GM21723 (cell line): Measurements from ENCODE around the gene E4F1.
"Not testable (repeated sequence)": the region's sequence is repeated elsewhere in the genome, so short reads cannot be mapped to it uniquely, and the experiment has no call there.

ENCODE experiments used
- ATAC-seq: cut with Tn5 transposase; IDR thresholded peaks from one replicate; pipeline ENCODE4 v1.9.1; 2021; ENCODE audit warnings: mild to moderate bottlenecking, moderate library complexity; ENCODE audit not compliant: unreplicated experiment

E4F1 gene

DNA sequence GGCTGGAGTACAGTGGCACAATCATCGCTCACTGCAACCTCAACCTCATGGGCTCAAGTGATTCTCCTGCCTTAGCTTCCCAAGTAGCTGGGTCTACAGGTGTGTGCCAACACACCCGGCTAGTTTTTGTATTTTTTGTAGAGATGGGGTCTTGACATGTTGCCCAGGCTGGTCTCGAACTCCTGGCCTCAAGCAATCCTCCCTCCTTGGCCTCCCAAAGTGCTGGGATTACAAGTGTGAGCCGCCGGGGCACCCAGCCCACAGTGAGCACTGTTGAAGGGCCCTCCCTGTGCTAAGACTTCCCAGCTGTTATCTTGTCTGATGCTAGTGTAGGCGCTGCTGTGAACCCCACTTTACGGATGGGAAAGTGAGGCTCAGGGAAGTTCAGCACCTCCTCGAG, 35.0 kb upstream of the E4F1 start:
- no peak for ATAC-seq

DNA sequence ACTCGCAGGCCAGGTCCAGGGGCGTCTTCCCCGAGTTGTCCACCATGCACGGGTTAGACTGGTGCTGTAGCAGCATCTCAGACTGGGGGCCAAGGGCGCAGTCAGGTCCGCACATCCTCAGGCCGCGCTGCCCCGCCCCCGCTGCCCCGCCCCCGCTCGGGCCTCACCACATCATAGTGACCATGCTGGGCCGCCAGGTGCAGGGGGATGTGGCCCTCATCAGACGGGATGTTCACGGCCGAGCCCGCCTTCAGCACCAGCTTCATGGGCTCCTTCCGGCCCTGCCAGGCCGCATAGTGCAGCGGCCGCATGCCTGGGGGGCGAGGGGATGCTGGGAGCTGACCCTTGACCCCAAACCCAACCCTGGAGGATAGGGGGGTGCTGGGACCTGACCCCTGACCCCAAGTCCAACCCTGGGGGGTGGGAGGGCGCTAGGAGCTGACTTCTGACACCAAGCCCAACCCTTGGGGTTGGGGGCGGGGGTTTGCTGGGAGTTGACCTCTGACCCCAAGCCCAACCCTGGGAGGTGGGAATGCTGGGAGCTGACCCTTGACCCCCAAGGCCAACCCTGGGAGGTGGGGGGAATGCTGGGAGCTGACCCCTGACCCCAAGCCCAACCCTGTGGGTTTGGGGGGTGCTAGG, 34.0 kb upstream of the E4F1 start:
- ATAC-seq, result no peak

GRCh38 chr16:2190002-2190658, 33.3 kb upstream of the E4F1 start:
- no peak for ATAC-seq

- ATAC-seq, result no peak
These were observed 32.5 kb upstream of the E4F1 start for GRCh38 chr16:2190659-2191445.

- ATAC-seq, result no peak
These were observed 32.0 kb upstream of the E4F1 start for GRCh38 chr16:2191446-2191706.

GRCh38 chr16:2194166-2194834, 29.1 kb upstream of the E4F1 start:
- no peak for ATAC-seq

- no peak for ATAC-seq
These were observed 28.5 kb upstream of the E4F1 start for GRCh38 chr16:2194852-2195321.

DNA sequence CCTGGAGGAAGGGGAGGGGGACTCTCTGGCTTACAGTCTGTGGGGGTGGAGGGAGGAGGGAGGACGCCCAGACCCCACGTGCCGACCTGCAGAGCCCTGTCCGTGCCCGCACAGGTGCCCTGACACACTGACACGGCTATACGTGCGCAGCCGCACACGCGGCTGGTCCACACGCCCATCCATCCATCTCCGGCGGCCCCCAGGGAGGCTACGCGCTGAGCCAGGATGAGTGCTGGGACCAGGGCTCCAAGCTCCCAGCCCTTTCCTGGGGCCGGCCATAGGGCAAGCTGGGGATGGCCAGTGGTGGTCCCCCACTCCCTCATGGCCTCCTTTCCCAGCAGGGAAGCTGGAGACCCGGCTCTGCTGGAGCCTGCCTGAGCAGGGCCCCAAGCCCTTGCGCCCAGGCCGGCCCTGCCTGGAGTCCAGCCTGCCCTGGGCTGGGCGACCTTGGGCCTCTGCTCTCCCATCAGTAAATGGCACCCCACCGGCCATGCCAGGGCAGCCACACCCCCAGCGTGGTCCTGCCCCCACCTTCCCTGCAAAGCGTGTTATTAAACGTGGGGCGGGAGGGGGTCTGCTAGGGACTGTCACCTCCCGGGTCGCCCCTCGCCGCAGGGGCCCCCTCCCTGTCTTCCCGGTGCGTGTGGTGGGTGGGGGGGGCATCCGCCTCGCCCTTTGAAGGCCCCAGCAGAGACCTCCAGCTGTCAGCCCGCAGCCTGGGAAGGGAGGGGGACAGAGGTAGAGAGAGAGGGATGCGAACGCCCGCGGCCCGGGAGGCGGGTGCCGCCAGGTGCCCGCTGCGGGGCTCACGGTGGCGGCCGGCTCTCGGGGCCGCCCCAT, 27.8 kb upstream of the E4F1 start:
- no peak for ATAC-seq

DNA sequence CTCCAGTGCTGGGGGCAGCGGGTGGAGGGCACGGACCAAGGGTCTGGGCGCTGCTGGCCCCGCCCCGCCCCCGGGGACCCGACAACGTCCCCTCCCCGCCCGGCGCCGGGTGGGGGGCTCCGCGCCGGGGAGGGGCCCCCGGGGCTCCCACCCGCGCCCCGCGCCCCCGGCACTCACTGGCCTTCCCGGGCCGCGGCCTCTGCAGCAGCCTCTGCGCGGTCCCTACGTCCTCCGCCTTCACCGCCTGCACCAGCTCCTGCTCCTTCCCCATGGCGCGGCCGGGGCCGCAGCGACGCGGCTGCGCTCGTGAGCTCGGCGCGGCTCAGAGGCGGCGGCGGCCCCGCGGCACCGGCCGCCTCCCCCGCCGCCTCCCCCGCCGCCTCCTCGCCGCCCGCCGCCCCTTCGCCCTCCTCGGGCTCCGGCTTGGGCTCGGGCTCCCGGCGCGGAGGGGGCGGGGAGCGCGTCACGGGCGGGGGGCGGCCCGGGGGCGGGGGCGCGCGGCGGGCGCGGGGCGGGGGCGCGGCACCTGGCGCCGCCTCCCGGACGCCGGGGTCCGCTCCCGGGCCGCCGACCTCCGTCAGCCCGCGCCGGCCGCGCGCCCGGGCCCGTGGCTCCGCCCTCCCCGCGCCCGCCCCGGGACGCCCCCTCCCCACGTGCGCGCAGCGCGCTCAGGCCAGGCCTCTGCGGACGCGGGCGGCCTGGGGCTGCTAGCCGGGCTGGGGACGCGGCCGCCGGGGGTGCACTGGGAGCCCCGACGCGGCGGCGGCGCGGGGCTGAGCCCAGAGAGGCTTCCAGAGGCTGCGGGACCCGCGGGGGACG, 27.0 kb upstream of the E4F1 start, which contains the start of gene CASKIN1:
CASKIN1 (minus strand) TSS at position 444 of the 819 bp plus-strand sequence; CDS start at position 271, 173 bp downstream.
- no peak for ATAC-seq

DNA sequence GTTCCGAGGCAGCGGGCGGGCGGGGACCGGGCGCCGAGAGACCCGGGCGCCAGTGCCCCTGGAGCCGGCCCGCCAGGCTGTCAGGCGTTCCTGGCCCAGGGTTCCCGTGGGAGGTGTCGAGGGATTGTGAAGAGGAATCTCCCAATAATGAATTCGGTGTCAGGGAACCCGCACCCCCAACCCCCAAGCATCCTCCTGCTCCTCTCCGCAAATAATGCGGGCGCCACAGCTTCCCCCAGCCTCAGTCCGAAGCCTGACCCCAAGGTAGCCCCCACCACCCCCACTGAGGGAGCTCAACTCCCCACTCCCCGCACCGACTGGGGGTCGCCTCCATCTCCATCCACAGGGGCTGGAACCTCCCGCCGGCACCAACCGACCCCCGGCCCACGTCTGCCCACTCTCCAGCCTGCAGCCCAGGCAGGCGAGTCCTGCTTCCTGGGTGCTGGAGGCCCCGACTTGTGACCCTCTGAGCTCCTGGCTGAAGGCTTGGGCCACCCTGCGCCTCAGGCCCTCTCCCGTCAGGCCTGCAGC, 26.3 kb upstream of the E4F1 start:
- no peak for ATAC-seq

DNA sequence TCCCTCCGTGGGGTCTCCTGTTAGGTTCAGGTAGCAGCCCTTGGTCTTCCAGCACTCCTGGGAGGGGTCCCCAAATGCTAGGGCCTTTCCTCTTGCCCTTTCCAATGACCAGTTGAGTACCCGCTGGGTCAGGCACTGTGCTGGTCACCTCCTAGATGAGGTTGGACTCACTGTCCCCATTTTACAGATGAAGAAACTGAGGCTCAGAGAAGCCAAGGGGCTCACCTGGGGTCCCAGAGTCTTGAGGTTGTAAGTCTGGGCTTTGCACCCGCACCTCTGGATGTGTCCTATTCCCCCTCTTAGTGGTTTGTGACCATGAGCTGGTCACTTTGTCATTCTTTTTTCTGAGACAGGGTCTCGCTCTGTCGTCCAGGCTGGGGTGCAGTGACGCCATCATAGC, 25.6 kb upstream of the E4F1 start:
- no peak for ATAC-seq

DNA sequence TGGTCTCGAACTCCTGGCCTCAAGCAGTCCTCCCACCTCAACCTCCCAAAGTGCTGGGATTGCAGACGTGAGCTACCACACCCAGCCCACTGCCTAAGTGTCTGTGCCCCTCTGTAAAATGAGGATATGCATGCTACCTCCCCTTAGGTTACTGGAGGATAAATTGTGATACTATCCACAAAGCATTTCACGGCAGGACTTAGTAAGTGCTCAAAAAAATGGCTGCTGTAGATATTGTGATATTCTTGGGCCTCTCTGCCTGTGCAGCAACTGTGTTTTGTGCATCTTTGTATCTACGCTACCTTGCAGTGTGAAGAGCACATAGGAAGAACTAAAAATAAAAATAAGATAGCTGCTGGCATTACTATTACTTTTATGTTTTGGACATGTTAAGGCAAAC, 25.1 kb upstream of the E4F1 start:
- no peak for ATAC-seq

- ATAC-seq, result no peak
These were observed 24.3 kb upstream of the E4F1 start for GRCh38 chr16:2199095-2199494.

DNA sequence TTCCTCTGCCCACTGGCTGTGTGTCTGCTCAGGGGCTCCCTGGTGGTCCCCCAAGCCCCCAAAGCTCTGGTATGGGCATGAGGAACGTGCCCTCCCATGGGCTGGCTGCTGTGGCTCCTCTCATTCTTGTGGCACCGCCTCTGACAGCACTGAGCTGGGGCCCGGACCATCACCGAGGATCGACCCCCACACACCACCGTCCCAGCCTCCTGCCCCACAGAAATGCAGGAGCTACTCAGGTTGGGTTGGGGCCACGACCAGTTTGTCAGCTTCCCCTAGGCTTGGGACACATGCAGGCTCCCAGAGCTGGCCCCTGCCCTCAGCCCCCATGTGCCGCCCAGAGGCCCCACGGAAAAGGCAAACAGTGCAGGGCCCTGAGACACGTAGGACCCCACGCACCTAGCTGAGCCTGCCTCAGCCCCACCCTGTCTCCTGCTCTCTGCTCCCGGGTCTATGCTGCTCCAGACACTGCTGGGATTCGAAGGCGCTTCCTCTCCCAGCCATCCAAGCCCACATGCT, 23.7 kb upstream of the E4F1 start:
- no peak for ATAC-seq

GRCh38 chr16:2200313-2200712, 23.1 kb upstream of the E4F1 start:
- ATAC-seq, result no peak

GRCh38 chr16:2203119-2203688, 20.2 kb upstream of the E4F1 start:
- not testable (repeated sequence) for ATAC-seq

DNA sequence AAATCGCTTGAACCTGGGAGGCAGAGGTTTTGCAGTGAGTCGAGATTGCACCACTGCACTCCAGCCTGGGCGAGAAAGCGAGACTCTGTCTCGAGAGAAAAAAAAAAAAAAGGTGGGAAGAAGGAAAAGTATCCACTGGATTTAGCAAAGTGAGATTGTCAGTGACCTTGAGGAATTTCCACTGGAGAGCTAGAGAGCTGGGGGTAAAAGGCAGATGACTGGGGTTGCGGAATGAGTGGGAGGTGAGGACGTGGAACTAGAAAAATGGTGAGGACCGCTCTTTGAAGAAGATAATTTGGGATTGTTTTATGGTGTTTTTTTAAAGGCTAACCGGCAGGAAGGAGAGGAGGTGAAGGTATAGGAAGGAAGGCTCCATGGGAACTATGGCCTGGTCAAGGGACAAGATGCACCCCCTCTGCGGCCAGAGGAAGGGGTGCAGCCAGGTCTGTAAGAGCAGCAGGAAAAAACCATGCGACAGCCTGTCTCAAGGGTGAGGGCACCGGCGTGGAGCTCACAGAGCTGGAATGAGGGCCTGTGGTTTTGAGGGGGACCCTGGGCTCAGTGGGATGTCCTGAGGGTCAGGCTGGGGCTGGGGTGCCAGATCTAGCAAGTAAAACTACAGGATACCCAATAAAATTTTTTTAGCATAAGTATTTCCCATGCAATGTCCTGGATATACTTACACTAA, 18.8 kb upstream of the E4F1 start:
- ATAC-seq, result no peak
